ENCODE measurements around the gene FABP3. TPM values are rescaled to one million over a fixed set of nuclear protein-coding genes. Genes with fewer than 3 reads are reported as not detected.

Gene FABP3
- total and polyA plus RNA-seq, 2 donors (not counting 3 experiments of a cell fraction or from before 2014, with no cell fraction given), result 0.84 to 2.6 TPM

GRCh38 chr1:31344503-31344902 lies 28.4 kb downstream of the FABP3 start:
- intact Hi-C loops (cut with micrococcal nuclease) (no loop called here), dilution Hi-C loops (cut with MboI; ENCODE audit: extremely low pct_ligation_motif_present, low sequenced_read_pairs) (no loop called here)
- H3K4me3 ChIP-seq (replicated peaks in 1 of 3; ENCODE audit: insufficient read depth in 1 of 3, low read depth in 1 of 3, low read length in 3 of 3), result no peak overlapping the region
- no peak overlapping the region for H3K27ac ChIP-seq (ENCODE audit: insufficient read depth, low read depth, low read length)
- H3K9me1 ChIP-seq (replicated peaks; ENCODE audit: control insufficient read depth, extremely low read depth, insufficient read depth, low read length), result no peaks in the 10 kb centered on the region
- ChIA-PET CTCF (no interaction called here), POLR2A (no interaction called here)
- H3K79me2 ChIP-seq (ENCODE audit: control insufficient read depth, insufficient read depth, low read length), result no peaks in the 10 kb centered on the region
- H3K9me3 ChIP-seq (replicated peaks; ENCODE audit: control insufficient read depth, insufficient read depth, low read length), result no peaks in the 10 kb centered on the region
- no peak overlapping the region for H3K4me2 ChIP-seq (ENCODE audit: insufficient read depth, low read length)
- H3K9ac ChIP-seq (replicated peaks; ENCODE audit: extremely low read depth, insufficient read depth, low read length), result no peak overlapping the region
- no peak for DNase-seq (ENCODE audit: low read depth, low spot score)
- no peak overlapping the region for H2AFZ ChIP-seq (ENCODE audit: low read depth, low read length)
- no peaks in the 10 kb centered on the region for H3K27me3 ChIP-seq (ENCODE audit: control insufficient read depth in 2 of 2, insufficient read depth in 2 of 2, low read length in 2 of 2)
- peaks cover 3 to 4% of the 10 kb centered on the region in 2 experiments for H3K36me3 ChIP-seq (ENCODE audit: control insufficient read depth in 2 of 2, extremely low read depth in 1 of 2, insufficient read depth in 2 of 2, low read length in 2 of 2)
- H3K4me1 ChIP-seq (ENCODE audit: control insufficient read depth, extremely low read depth, insufficient read depth, low read length), result no peaks in the 10 kb centered on the region
- FAIRE-seq, result peak; percentile 26
- no peaks in the 10 kb centered on the region for H4K20me1 ChIP-seq (replicated peaks; ENCODE audit: control insufficient read depth, extremely low read depth, insufficient read depth, low read length)
- no TSS peak for BruUV-seq (replicated peaks)
- TF ChIP-seq GATA2 (IDR thresholded peaks at IDR 0.05; ENCODE audit: insufficient read depth, insufficient read length, low read depth, low read length), result no peak
- TF ChIP-seq JUN (IDR thresholded peaks at IDR 0.05; ENCODE audit: borderline replicate concordance, insufficient read depth, insufficient read length, low read depth), result no peak
- no peak for TF ChIP-seq MAX (IDR thresholded peaks at IDR 0.05; ENCODE audit: insufficient read depth, insufficient read length)
- TF ChIP-seq POLR2AphosphoS5 (IDR thresholded peaks at IDR 0.05; ENCODE audit: insufficient read depth, low read depth, low read length), result no peak
- no peak for TF ChIP-seq POLR2A (IDR thresholded peaks at IDR 0.05; ENCODE audit: low read depth, low read length)
- no peak for TF ChIP-seq FOS (IDR thresholded peaks at IDR 0.05; ENCODE audit: borderline replicate concordance, insufficient read depth, low read length)
- TF ChIP-seq CTCF (IDR thresholded peaks at IDR 0.05; ENCODE audit: extremely low read depth in 1 of 2, insufficient read depth in 1 of 2, low read depth in 1 of 2, low read length in 2 of 2), result no peak
- TF ChIP-seq MYC (IDR thresholded peaks at IDR 0.05; ENCODE audit: low read depth, low read length), result no peak
- TF ChIP-seq EZH2 (IDR thresholded peaks at IDR 0.05; ENCODE audit: borderline replicate concordance, low read depth, low read length, severe bottlenecking), result no peak
